HEK293 (cell line): ENCODE measurements around the gene PKD2.
"Not testable (repeated sequence)": the region's sequence is repeated elsewhere in the genome, so short reads cannot be mapped to it uniquely, and the experiment has no call there.

Source experiments
- CTCF ChIA-PET: fragments of 350-600 bp; formaldehyde crosslinking; extraction: SDS; loops from one replicate; lab custom pipeline; 2021; ENCODE audit warnings: antibody characterized with exemption; lab: Yijun Ruan, JAX
- POLR2A ChIA-PET: fragments of 300-600 bp; formaldehyde crosslinking; extraction: SDS; loops from one replicate; lab custom pipeline; 2020; ENCODE audit warnings: antibody characterized with exemption, inconsistent platforms; lab: Yijun Ruan, JAX
- H3K27ac ChIP-seq: fragments of 200-500 bp; sonication (Bioruptor generic); 2 replicates; pipeline ENCODE4 v1.5.1; 2014; ENCODE audit warnings: low read depth, low read length, control low read depth, inconsistent platforms; ENCODE audit errors: extremely low read depth
- H3K36me3 ChIP-seq, 2 experiments: fragments of 200-500 bp in 1 of 2; sonication (Bioruptor generic) in 1 of 2; 1 replicate in 1 of 2; 2 replicates in 1 of 2; pipeline ENCODE4 v1.5.1; 2014 to 2017; ENCODE audit warnings: inconsistent platforms in 2 of 2, low read length in 2 of 2; ENCODE audit not compliant: control insufficient read depth in 2 of 2, insufficient read depth in 1 of 2
- H3K4me1 ChIP-seq: fragments of 200-500 bp; sonication (Bioruptor generic); 2 replicates; pipeline ENCODE4 v1.5.1; 2014; ENCODE audit warnings: mild to moderate bottlenecking, low read length, inconsistent platforms; ENCODE audit not compliant: control insufficient read depth, insufficient read depth
- H3K4me3 ChIP-seq: 2 replicates; pipeline ENCODE4 v1.5.1; 2011; ENCODE audit warnings: low read depth, mild to moderate bottlenecking, control low read depth, low read length, moderate library complexity
- H3K9me3 ChIP-seq: fragments of 200-500 bp; sonication (Bioruptor generic); 2 replicates; pipeline ENCODE4 v1.5.1; 2014; ENCODE audit warnings: low read depth, low read length, inconsistent platforms; ENCODE audit not compliant: control insufficient read depth, insufficient read depth
- SETDB1 ChIP-seq: IDR thresholded peaks from one replicate; pipeline ENCODE4 v1.6.1; 2017; ENCODE audit warnings: mild to moderate bottlenecking, low read length, moderate library complexity, mixed read lengths; ENCODE audit not compliant: insufficient read length
- TRIM28 ChIP-seq: IDR thresholded peaks from 2 replicates; pipeline ENCODE4 v1.6.1; 2011; ENCODE audit warnings: low read length, control low read depth, borderline replicate concordance
- ZNF585B ChIP-seq: fragments of 450-650 bp; formaldehyde crosslinking; IDR thresholded peaks from 2 replicates; pipeline ENCODE4 v1.5.1; 2016; ENCODE audit warnings: missing biosample characterization, missing genetic modification characterization
- ZNF610 ChIP-seq: fragments of 450-650 bp; formaldehyde crosslinking; IDR thresholded peaks from 2 replicates; pipeline ENCODE4 v1.5.1; 2016; ENCODE audit warnings: missing biosample characterization, missing genetic modification characterization, borderline replicate concordance
- ZNF626 ChIP-seq: fragments of 450-650 bp; sonication (Bioruptor Pico); formaldehyde crosslinking; IDR thresholded peaks from 2 replicates; pipeline ENCODE4 v1.5.1; 2018; ENCODE audit warnings: missing biosample characterization, missing genetic modification characterization, inconsistent platforms
- TF ChIP-seq, protein P1 (sequence below): fragments of 450-650 bp; formaldehyde crosslinking; IDR thresholded peaks from 2 replicates; pipeline ENCODE4 v1.5.1; 2016; ENCODE audit warnings: missing biosample characterization, missing genetic modification characterization

The PKD2 gene

DNA sequence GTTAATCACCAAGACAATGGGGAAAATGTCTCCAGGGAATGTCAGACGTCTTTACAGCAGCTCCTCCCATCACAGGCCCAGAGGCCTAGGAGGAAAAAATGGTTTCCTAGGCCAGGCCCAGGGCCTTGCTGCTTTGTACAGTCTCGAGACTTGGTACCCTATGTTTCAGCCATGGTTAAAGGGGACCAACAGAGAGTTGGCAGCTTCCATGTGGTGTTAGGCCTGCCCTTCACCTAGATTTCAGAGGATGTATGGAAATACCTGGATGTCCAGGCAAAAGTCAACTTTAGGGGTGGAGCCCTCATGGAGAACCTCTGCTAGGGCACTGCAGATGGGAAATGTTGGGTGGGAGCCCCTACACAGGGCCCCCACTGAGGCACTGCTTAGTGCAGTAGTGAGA lies 112.5 kb downstream of the PKD2 start:
- Histone ChIP-seq H3K4me1 (no peaks in the 10 kb centered on the region), H3K27ac (no peak overlapping the region), H3K4me3 (no peak overlapping the region), H3K9me3 (no peaks in the 10 kb centered on the region), H3K36me3 (no peaks in the 10 kb centered on the region)
- CTCF ChIA-PET: interaction anchor here (0.7 kb wide), 1 partner anchor 142 kb away, joined by 3 read pairs; no protein-coding TSS in a partner anchor
- POLR2A ChIA-PET: no interaction called here
- TF ChIP-seq ZNF585B (tag by site-specific recombination) (peak; percentile 99), ZNF610 (no peak), SETDB1 (peak; percentile 99), TRIM28 (peak; percentile 99), ZNF626 (peak; percentile 88)
- TF ChIP-seq, protein P1, sequence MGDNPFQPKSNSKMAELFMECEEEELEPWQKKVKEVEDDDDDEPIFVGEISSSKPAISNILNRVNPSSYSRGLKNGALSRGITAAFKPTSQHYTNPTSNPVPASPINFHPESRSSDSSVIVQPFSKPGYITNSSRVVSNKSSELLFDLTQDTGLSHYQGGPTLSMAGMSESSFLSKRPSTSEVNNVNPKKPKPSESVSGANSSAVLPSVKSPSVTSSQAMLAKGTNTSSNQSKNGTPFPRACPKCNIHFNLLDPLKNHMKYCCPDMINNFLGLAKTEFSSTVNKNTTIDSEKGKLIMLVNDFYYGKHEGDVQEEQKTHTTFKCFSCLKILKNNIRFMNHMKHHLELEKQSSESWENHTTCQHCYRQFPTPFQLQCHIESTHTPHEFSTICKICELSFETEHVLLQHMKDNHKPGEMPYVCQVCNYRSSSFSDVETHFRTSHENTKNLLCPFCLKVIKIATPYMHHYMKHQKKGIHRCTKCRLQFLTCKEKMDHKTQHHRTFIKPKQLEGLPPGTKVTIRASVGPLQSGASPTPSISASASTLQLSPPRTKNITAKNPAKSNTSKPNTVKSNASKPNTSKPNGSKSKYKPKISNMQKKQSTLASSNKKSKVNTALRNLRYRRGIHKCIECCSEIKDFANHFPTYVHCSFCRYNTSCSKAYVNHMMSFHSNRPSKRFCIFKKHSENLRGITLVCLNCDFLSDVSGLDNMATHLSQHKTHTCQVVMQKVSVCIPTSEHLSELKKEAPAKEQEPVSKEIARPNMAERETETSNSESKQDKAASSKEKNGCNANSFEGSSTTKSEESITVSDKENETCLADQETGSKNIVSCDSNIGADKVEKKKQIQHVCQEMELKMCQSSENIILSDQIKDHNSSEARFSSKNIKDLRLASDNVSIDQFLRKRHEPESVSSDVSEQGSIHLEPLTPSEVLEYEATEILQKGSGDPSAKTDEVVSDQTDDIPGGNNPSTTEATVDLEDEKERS (tag by site-specific recombination): no peak

DNA sequence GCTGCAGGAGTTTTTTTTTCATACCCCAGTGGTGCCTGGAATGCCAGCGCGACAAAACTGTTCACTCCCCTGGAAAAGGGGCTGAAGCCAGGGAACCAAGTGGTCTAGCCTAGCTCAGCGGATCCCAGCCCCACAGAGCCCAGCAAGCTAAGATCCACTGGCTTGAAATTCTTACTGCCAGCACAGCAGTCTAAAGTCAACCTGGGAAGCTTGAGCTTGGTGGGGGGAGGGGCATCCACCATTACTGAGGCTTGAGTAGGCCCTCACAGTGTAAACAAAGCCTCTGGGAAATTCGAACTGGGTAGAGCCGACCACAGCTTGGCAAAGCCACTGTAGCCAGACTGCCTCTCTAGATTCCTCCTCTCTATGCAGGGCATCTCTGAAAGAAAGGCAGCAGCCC lies 114.8 kb downstream of the PKD2 start:
- H3K4me1 ChIP-seq, H3K4me3 ChIP-seq, H3K9me3 ChIP-seq, H3K27ac ChIP-seq, POLR2A ChIA-PET, H3K36me3 ChIP-seq, CTCF ChIA-PET: not testable (repeated sequence)
